Astrocyte of the spinal cord (primary cell): Measurements from ENCODE around the gene SMAD3.
"Not testable (repeated sequence)": the region's sequence is repeated elsewhere in the genome, so short reads cannot be mapped to it uniquely, and the experiment has no call there.

Source experiments
- DNase-seq: peaks from one replicate; pipeline ENCODE4 v3.0.0; 2011; ENCODE audit warnings: low read depth, low spot score
- H3K4me3 ChIP-seq: 2 replicates; pipeline ENCODE4 v1.5.1; 2011; ENCODE audit warnings: low read depth, mild to moderate bottlenecking, low read length, moderate library complexity
- in situ Hi-C: cut with HindIII; loops from 2 replicates; pipeline ENCODE4 v1.10.0; 2017; ENCODE audit warnings: low sequenced_read_pairs
- TF ChIP-seq, protein P1 (sequence below): IDR thresholded peaks from 2 replicates; pipeline ENCODE4 v1.5.1; 2012; ENCODE audit warnings: low read depth, mild to moderate bottlenecking, low read length, inconsistent platforms

SMAD3 gene

DNA sequence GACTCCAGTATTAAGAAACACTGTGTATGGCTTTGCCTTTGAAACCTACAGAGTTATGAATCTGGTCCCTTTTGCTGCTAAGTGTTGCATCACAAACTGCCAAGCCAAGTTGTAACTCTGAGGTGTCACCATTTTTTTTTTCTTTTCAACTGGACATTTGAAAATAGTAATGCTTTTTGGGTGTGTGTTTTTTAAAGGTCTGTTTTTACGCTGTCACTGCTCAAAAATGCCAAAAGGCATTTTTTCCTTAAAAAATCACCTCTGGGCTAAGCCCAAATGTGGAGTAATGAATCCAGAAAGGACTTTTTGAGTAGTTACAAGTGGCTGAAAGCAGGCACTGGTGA lies 9.5 kb downstream of the SMAD3 start:
- TF ChIP-seq, protein P1, sequence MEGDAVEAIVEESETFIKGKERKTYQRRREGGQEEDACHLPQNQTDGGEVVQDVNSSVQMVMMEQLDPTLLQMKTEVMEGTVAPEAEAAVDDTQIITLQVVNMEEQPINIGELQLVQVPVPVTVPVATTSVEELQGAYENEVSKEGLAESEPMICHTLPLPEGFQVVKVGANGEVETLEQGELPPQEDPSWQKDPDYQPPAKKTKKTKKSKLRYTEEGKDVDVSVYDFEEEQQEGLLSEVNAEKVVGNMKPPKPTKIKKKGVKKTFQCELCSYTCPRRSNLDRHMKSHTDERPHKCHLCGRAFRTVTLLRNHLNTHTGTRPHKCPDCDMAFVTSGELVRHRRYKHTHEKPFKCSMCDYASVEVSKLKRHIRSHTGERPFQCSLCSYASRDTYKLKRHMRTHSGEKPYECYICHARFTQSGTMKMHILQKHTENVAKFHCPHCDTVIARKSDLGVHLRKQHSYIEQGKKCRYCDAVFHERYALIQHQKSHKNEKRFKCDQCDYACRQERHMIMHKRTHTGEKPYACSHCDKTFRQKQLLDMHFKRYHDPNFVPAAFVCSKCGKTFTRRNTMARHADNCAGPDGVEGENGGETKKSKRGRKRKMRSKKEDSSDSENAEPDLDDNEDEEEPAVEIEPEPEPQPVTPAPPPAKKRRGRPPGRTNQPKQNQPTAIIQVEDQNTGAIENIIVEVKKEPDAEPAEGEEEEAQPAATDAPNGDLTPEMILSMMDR: no peak
- in situ Hi-C loops: no loop called here
- H3K4me3 ChIP-seq: no peak overlapping the region
- DNase-seq: no peak

DNA sequence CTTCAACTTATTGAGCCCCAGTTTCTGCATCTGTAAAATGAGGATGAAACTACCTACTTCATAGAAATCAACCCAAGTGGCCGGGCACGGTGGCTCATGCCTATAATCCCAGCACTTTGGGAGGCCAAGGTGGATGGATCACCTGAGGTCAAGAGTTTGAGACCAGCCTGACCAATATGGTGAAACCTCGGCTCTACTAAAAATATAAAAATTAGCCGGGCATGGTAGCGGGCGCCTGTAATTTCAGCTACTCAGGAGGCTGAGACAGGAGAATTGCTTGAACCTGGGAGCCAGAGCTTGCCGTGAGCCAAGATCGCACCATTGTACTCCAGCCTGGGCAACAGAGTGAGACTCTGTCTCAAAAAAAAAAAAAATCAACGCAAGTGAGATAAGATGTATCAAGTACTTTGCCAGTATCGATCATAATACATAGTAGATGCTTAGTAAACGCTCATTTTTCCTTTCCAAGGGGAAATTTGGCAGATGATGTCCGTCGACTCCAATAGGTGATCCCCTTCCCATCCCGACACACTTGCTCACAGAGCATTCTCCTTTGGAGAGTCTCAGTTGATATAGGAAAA lies 10.2 kb downstream of the SMAD3 start:
- in situ Hi-C loops, DNase-seq, H3K4me3 ChIP-seq: not testable (repeated sequence)

DNA sequence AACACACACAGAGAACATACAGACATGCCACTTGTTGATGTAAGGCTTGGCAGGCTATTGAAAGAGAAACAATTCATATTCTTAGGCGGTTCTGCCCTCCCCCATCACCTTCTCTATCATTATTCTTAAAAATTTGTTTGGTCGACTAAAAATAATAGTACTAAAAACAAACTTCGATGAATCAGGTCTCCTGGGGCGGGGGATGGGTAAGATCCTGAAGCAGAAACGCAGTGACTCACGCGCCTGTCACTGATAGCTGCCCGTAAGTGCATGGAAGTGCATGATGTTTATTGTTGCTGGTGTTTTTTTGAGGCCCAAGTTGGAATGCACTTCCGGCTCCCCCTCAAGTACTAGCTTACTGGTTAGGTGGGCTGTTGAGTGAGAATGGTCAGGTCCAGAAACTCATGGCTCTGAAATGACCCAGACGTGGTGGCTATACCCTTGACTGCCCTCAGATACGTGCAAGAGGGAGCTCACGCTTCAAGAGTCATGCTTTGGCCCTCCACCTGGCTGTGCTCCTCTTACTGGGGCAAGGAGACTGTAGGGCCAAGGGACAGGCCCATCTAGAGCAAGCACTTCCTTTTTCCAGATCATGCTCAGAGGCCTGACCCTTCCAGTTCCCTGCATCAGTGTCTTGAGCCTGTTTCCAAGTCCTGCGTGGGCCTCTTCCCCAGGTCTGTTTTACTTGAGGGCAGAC lies 10.9 kb downstream of the SMAD3 start:
- in situ Hi-C loops: no loop called here
- peak; percentile 87 for DNase-seq
- no peak overlapping the region for H3K4me3 ChIP-seq
- TF ChIP-seq, protein P1: no peak

DNA sequence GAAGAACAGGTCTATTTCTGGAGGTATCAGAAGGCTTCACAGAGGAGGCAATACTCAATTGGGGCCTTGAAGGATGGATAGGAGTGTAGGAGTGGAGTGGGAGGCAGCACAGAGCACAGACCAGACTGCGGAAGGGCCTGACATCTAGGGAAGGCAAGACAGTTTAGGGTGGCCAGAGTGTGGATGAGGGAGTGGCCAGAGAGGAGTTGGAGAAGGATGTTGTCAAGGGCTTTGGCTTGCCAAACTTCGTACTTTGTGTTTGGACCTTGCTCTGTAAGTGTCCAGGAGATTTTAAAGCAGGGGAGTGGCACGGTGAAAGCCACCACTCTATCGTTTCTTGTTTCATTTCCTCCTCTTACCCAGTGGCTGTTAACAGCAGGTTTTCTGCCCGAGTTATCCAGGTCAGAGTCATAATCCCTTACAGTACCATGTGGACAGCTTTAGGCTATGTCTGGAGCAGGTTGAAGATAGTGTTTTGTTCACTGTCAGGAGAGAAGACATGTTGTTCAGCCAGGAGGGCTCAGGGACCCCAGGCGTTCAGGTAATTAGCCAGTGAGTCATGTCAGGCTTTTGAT lies 12.3 kb downstream of the SMAD3 start:
- no peak for DNase-seq
- in situ Hi-C loops: no loop called here
- no peak overlapping the region for H3K4me3 ChIP-seq
- TF ChIP-seq, protein P1: no peak

DNA sequence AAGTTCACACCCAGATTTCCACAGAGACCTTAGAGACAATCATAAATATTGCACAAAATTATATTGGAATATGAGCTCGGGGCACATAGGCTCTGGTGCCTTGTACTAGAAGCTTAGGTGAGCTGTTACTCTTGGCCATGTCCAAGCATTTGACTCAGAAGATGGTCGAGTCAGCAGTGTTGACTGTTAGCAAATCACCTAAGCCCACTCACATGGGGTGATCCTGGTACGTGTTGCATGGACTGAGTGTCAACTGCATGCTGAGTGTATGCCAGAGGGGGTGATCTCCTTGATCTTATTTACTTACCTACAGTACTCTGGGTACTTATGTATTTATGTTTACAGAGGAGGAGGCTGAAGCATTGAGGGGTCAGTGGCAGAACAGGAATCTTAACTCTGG lies 14.0 kb downstream of the SMAD3 start:
- TF ChIP-seq, protein P1: no peak
- in situ Hi-C loops: no loop called here
- DNase-seq: no peak
- H3K4me3 ChIP-seq: no peak overlapping the region

DNA sequence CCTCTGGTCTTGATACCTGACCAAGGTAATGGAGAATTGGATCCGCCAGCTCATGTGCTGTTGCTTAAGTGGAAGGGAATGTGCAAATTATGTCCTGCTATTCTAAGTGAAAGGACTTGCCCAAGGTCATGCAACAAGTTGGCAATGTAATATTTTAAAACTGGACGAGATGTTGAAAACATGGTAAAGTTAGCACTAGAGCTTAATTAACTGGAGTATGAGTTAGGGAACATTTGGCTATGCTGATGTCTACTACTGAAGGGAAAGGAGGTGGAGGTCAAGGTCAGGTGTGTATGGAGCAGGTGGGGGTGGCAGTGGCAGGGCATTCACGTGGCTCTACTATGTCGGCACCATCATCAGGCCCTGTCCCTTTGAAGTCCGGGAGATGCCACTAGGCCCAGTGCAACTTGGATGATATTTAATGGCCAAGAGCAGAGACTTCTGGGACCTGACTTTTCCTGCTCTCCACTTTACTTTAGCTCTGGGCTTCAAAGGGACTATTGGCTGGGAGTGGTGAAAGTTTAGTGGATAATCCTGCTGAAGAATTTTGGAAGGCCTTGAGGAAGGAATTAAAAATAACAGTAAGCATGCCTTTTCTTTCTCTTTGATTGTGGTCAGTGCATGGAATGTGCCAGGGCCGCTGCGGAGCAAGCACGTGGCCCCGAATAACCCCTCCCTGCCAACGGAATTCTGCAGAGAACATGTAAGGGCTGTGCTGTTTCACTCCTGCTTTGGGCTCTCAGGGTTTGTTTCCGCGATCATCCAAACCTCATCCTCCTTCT lies 14.9 kb downstream of the SMAD3 start:
- DNase-seq: peak; percentile 92
- in situ Hi-C loops: no loop called here
- no peak overlapping the region for H3K4me3 ChIP-seq
- TF ChIP-seq, protein P1: no peak
